ENCODE measurements around the gene DMD. TPM values are rescaled to one million over a fixed set of nuclear protein-coding genes. Genes with fewer than 3 reads are reported as not detected.

DMD gene
- total RNA-seq, 2 donors from 2014 or later: 19.6 to 24.9 TPM

DNA sequence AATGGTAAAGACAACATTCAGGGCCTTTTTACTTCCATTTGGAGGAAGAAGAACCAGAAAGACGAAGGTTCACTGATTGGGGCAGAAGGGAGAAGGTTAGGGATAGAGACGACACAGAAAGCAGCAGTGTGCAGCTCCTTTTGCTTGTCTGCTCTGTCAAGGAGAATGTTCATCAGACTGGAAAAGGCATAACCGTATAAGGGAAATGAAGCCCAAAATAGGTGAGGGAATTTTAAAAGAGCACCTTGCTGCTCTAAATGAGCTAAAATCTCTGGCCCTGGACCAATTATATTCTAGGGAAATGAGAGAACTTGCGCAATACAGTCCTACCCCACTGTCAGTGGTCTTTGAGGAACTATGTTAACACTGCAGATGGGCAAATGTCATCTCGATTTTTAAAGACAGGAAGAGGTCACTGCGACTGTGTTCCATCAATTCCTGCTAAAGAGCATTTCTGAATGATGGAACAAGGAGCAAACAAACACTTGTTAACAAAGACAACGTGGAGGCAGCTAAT is 1229.7 kb downstream of the DMD start:
- Histone ChIP-seq H3K9ac (ENCODE audit: extremely low read depth, low read length, poor library complexity, severe bottlenecking) (no peak overlapping the region), H3K9me3 (ENCODE audit: control insufficient read depth, low read length) (no peaks in the 10 kb centered on the region), H3K36me3 (ENCODE audit: control insufficient read depth, insufficient read depth, low read length) (no peaks in the 10 kb centered on the region), H3K27me3 (ENCODE audit: control insufficient read depth, insufficient read depth, low read length, poor library complexity, severe bottlenecking) (no peaks in the 10 kb centered on the region), H3K4me3 (ENCODE audit: low read length) (no peak overlapping the region), H3K4me1 (ENCODE audit: control insufficient read depth, insufficient read depth, low read length) (no peaks in the 10 kb centered on the region), H3K27ac (ENCODE audit: low read depth, low read length) (no peak overlapping the region)
- Mint-ChIP-seq H3K27ac (no peak overlapping the region), H3K36me3 (ENCODE audit: low read depth) (no peaks in the 10 kb centered on the region), H3K27me3 (ENCODE audit: insufficient read depth) (no peaks in the 10 kb centered on the region), H3K4me1 (no peaks in the 10 kb centered on the region), H3K4me3 (no peak overlapping the region), H3K9me3 (peaks cover 35% of the 10 kb centered on the region)
- 96 to 100% methylated on average over 3 to 7 of the region's 7 CpGs for WGBS, 2 experiments (ENCODE audit: insufficient coverage in 1 of 2, insufficient read length in 1 of 2)
- no peak for DNase-seq
- TF ChIP-seq CTCF (conservative IDR thresholded peaks at IDR 0.05): no peak

DNA sequence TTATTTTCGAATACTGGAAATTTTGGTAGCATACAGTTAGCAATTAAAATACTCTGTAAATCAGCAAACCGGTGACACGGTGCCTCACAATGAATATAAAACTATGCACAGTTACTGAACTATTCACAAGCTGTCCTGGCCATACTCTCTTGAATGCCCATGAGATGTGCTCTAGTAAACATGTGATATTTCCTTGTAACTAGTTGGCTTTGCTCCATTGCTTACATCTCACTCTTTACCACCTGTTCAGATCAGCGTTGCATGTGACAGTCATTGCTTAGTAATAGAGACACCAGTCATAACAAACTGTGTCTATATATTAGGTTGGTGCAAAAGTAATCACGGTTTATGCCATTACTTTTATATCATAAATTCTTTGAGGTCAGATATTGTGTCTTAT is 1241.6 kb downstream of the DMD start:
- 90% methylated on average over 5 of the region's 5 CpGs; no CpG with 5 or more reads in 1 of the 2 experiments for WGBS, 2 experiments (ENCODE audit: insufficient coverage in 1 of 2, insufficient read length in 1 of 2)
- Mint-ChIP-seq H3K36me3 (ENCODE audit: low read depth) (no peaks in the 10 kb centered on the region), H3K9me3 (peaks cover 28% of the 10 kb centered on the region), H3K4me3 (no peak overlapping the region), H3K4me1 (no peaks in the 10 kb centered on the region), H3K27me3 (ENCODE audit: insufficient read depth) (no peaks in the 10 kb centered on the region), H3K27ac (no peak overlapping the region)
- H3K9me3 ChIP-seq (ENCODE audit: control insufficient read depth, low read length): no peaks in the 10 kb centered on the region
- no peaks in the 10 kb centered on the region for H3K36me3 ChIP-seq (ENCODE audit: control insufficient read depth, insufficient read depth, low read length)
- no peaks in the 10 kb centered on the region for H3K4me1 ChIP-seq (ENCODE audit: control insufficient read depth, insufficient read depth, low read length)
- H3K27ac ChIP-seq (ENCODE audit: low read depth, low read length): no peak overlapping the region
- H3K4me3 ChIP-seq (ENCODE audit: low read length): no peak overlapping the region
- no peak for DNase-seq
- no peaks in the 10 kb centered on the region for H3K27me3 ChIP-seq (ENCODE audit: control insufficient read depth, insufficient read depth, low read length, poor library complexity, severe bottlenecking)
- H3K9ac ChIP-seq (ENCODE audit: extremely low read depth, low read length, poor library complexity, severe bottlenecking): no peak overlapping the region
- TF ChIP-seq CTCF (conservative IDR thresholded peaks at IDR 0.05): no peak

GRCh38 chrX:31962256-31962655 is 1249.1 kb downstream of the DMD start:
- no peak overlapping the region for H3K27ac Mint-ChIP-seq

More at GRCh38 chrX:31962256-31962655, 1249.1 kb downstream of the DMD start:
- Mint-ChIP-seq H3K4me1 (peaks cover 6% of the 10 kb centered on the region), H3K9me3 (peaks cover 31% of the 10 kb centered on the region), H3K36me3 (ENCODE audit: low read depth) (no peaks in the 10 kb centered on the region), H3K4me3 (no peak overlapping the region), H3K27me3 (ENCODE audit: insufficient read depth) (no peaks in the 10 kb centered on the region)
- no peak overlapping the region for H3K27ac ChIP-seq (ENCODE audit: low read depth, low read length)
- H3K9me3 ChIP-seq (ENCODE audit: control insufficient read depth, low read length): no peaks in the 10 kb centered on the region
- DNase-seq: no peak
- no peak overlapping the region for H3K4me3 ChIP-seq (ENCODE audit: low read length)
- H3K4me1 ChIP-seq (ENCODE audit: control insufficient read depth, insufficient read depth, low read length): no peaks in the 10 kb centered on the region
- no CpG with 5 or more reads among the region's 1 CpG for WGBS, 2 experiments (ENCODE audit: insufficient coverage in 1 of 2, insufficient read length in 1 of 2)
- no peaks in the 10 kb centered on the region for H3K36me3 ChIP-seq (ENCODE audit: control insufficient read depth, insufficient read depth, low read length)
- H3K9ac ChIP-seq (ENCODE audit: extremely low read depth, low read length, poor library complexity, severe bottlenecking): no peak overlapping the region
- TF ChIP-seq CTCF (conservative IDR thresholded peaks at IDR 0.05): no peak
- no peaks in the 10 kb centered on the region for H3K27me3 ChIP-seq (ENCODE audit: control insufficient read depth, insufficient read depth, low read length, poor library complexity, severe bottlenecking)
